Stimulated activated CD4-positive, alpha-beta T cell treated with anti-CD3 and anti-CD28 coated beads, Interleukin-4, amount 100 ng/mL, for 4 hours (primary cell): ENCODE results near the gene FOXB2.
"Not testable (repeated sequence)": the region's sequence is repeated elsewhere in the genome, so short reads cannot be mapped to it uniquely, and the experiment has no call there.

ENCODE experiments used
- DNase-seq, 2 experiments: peaks; one replicate each; pipeline ENCODE4 v3.0.0-alpha.2; 2020

The FOXB2 gene

GRCh38 chr9:77016526-77017504, 2.6 kb upstream of the FOXB2 start:
- no peak for DNase-seq

GRCh38 chr9:77017505-77017894, 2.0 kb upstream of the FOXB2 start:
- no peak for DNase-seq

- no peak for DNase-seq
Measured at GRCh38 chr9:77018058-77018968, 1.1 kb upstream of the FOXB2 start.

- no peak for DNase-seq
Measured at GRCh38 chr9:77018969-77019235, 553 bp upstream of the FOXB2 start.

GRCh38 chr9:77019926-77020412, 514 bp downstream of the FOXB2 start:
- peak in 1 of 2 experiments; percentile 52 for DNase-seq

GRCh38 chr9:77020413-77021290, 1.2 kb downstream of the FOXB2 start:
- DNase-seq: no peak

GRCh38 chr9:77021291-77021894, 1.9 kb downstream of the FOXB2 start:
- no peak for DNase-seq

- no peak for DNase-seq
Measured at GRCh38 chr9:77021922-77022782, 2.7 kb downstream of the FOXB2 start.

- DNase-seq: no peak
Measured at GRCh38 chr9:77022783-77023440, 3.5 kb downstream of the FOXB2 start.

- no peak for DNase-seq
Measured at GRCh38 chr9:77023726-77024125, 4.3 kb downstream of the FOXB2 start.

GRCh38 chr9:77024776-77025545, 5.5 kb downstream of the FOXB2 start:
- no peak for DNase-seq

GRCh38 chr9:77028478-77028877, 9.0 kb downstream of the FOXB2 start:
- DNase-seq: no peak

GRCh38 chr9:77030045-77030444, 10.6 kb downstream of the FOXB2 start:
- no peak for DNase-seq

- no peak for DNase-seq
Measured at GRCh38 chr9:77038281-77039036, 19.0 kb downstream of the FOXB2 start.

GRCh38 chr9:77040340-77040739, 20.9 kb downstream of the FOXB2 start:
- DNase-seq: no peak

GRCh38 chr9:77043743-77044142, 24.3 kb downstream of the FOXB2 start:
- DNase-seq: not testable (repeated sequence)

GRCh38 chr9:77060681-77061080, 41.2 kb downstream of the FOXB2 start:
- not testable (repeated sequence) for DNase-seq

- DNase-seq: no peak
Measured at GRCh38 chr9:77063645-77064285, 44.3 kb downstream of the FOXB2 start.
